Measurements from ENCODE around the gene URAD. TPM values are rescaled to one million over a fixed set of nuclear protein-coding genes. Genes with fewer than 3 reads are reported as not detected.
A peak's percentile ranks its signal among the peaks of the same experiment; 100 is the strongest.
"Not testable (repeated sequence)": the region's sequence is repeated elsewhere in the genome, so short reads cannot be mapped to it uniquely, and the experiment has no call there.

Gene URAD
- not detected for total RNA-seq
- long read RNA-seq, result 0 reads

- ATAC-seq, result no peak
- intact Hi-C loops (cut with micrococcal nuclease), result loop anchor here (10.0 kb wide), 1 partner anchor 144 kb away; no protein-coding TSS in a partner anchor
- DNase-seq, result no peak
These were observed at the start of gene URAD for GRCh38 chr13:27988520-27988919. Gene URAD, minus strand, starts transcription at chr13:27988693. Its CDS starts 56 bp downstream, at chr13:27988637.

GRCh38 chr13:28037399-28037798, 48.9 kb upstream of the URAD start:
- intact Hi-C loops (cut with micrococcal nuclease), result no loop called here

GRCh38 chr13:28035146-28035782, 46.8 kb upstream of the URAD start:
- ATAC-seq (no peak), DNase-seq (no peak)
- intact Hi-C loops (cut with micrococcal nuclease), result no loop called here

More at GRCh38 chr13:28037399-28037798, 48.9 kb upstream of the URAD start:
- DNase-seq, result no peak
- no peak for ATAC-seq

GRCh38 chr13:28033894-28034655, 45.6 kb upstream of the URAD start:
- ATAC-seq, result no peak
- intact Hi-C loops (cut with micrococcal nuclease), result no loop called here

GRCh38 chr13:28032438-28032837, 43.9 kb upstream of the URAD start:
- ATAC-seq; DNase-seq; intact Hi-C loops (cut with micrococcal nuclease): not testable (repeated sequence)

More at GRCh38 chr13:28033894-28034655, 45.6 kb upstream of the URAD start:
- no peak for DNase-seq

- ATAC-seq (no peak), DNase-seq (no peak)
- intact Hi-C loops (cut with micrococcal nuclease), result no loop called here
These were observed 43.4 kb upstream of the URAD start for GRCh38 chr13:28031896-28032288.

GRCh38 chr13:28031220-28031895, 42.9 kb upstream of the URAD start:
- DNase-seq (peak; percentile 50), ATAC-seq (peak; percentile 63)
- intact Hi-C loops (cut with micrococcal nuclease), result no loop called here

GRCh38 chr13:28027607-28028364, 39.3 kb upstream of the URAD start:
- DNase-seq, result no peak
- no peak for ATAC-seq
- intact Hi-C loops (cut with micrococcal nuclease), result no loop called here

GRCh38 chr13:28027071-28027470, 38.6 kb upstream of the URAD start:
- DNase-seq (no peak), ATAC-seq (no peak)
- intact Hi-C loops (cut with micrococcal nuclease), result no loop called here

GRCh38 chr13:28026508-28026907, 38.0 kb upstream of the URAD start:
- intact Hi-C loops (cut with micrococcal nuclease), result no loop called here

GRCh38 chr13:28022848-28023518, 34.5 kb upstream of the URAD start:
- DNase-seq, result no peak
- peak; percentile 31 for ATAC-seq
- intact Hi-C loops (cut with micrococcal nuclease), result no loop called here

More at GRCh38 chr13:28026508-28026907, 38.0 kb upstream of the URAD start:
- ATAC-seq (no peak), DNase-seq (no peak)

GRCh38 chr13:28014301-28014700, 25.8 kb upstream of the URAD start:
- ATAC-seq, result no peak
- intact Hi-C loops (cut with micrococcal nuclease), result no loop called here
- no peak for DNase-seq

GRCh38 chr13:28013482-28013881, 25.0 kb upstream of the URAD start:
- DNase-seq, result no peak
- intact Hi-C loops (cut with micrococcal nuclease), result no loop called here
- no peak for ATAC-seq

- intact Hi-C loops (cut with micrococcal nuclease), result no loop called here
- no peak for DNase-seq
- no peak for ATAC-seq
These were observed 24.4 kb upstream of the URAD start for GRCh38 chr13:28012896-28013295.

- DNase-seq, result no peak
- no peak for ATAC-seq
- intact Hi-C loops (cut with micrococcal nuclease), result no loop called here
These were observed 23.9 kb upstream of the URAD start for GRCh38 chr13:28012383-28012782.

- no peak for DNase-seq
These were observed 21.6 kb upstream of the URAD start for GRCh38 chr13:28010046-28010445.

GRCh38 chr13:28005016-28005415, 16.5 kb upstream of the URAD start:
- ATAC-seq; intact Hi-C loops (cut with micrococcal nuclease); DNase-seq: not testable (repeated sequence)

More at GRCh38 chr13:28010046-28010445, 21.6 kb upstream of the URAD start:
- ATAC-seq, result no peak
- intact Hi-C loops (cut with micrococcal nuclease), result no loop called here

- intact Hi-C loops (cut with micrococcal nuclease), result no loop called here
- DNase-seq, result no peak
- ATAC-seq, result no peak
These were observed 14.6 kb upstream of the URAD start for GRCh38 chr13:28002886-28003698.

Measured in left ventricle myocardium superior (tissue), 1 donor.